Measurements from ENCODE around the gene DACH1. TPM values are rescaled to one million over a fixed set of nuclear protein-coding genes. Genes with fewer than 3 reads are reported as not detected.
A peak's percentile ranks its signal among the peaks of the same experiment; 100 is the strongest.
"Not testable (repeated sequence)": the region's sequence is repeated elsewhere in the genome, so short reads cannot be mapped to it uniquely, and the experiment has no call there.

DACH1 gene
- total RNA-seq, result 8.1 TPM
- long read RNA-seq, full-length matches to known transcripts, result 13 of 22 reads
- long read RNA-seq, partial matches to known transcripts, result 5 of 22 reads
- long read RNA-seq, other reads (novel, unspliced or antisense), result 4 of 22 reads

GRCh38 chr13:71867131-71867814 lies at the start of gene DACH1:
TSS of gene DACH1 (minus strand) at chr13:71867204.
- Histone ChIP-seq H3K36me3 (no peaks in the 10 kb centered on the region), H3K4me1 (peaks cover 19% of the 10 kb centered on the region), H3K27ac (peak within 1 kb of the TSS; percentile 85), H3K4me3 (peak within 1 kb of the TSS; percentile 78), H3K9me3 (no peaks in the 10 kb centered on the region), H3K27me3 (ENCODE audit: low read depth) (peaks cover 15% of the 10 kb centered on the region)
- ATAC-seq (peak; percentile 65 to 75), DNase-seq (peak; percentile 49)
- no peak for TF ChIP-seq CTCF (IDR thresholded peaks at IDR 0.05)
- intact Hi-C loops (cut with DNase I), result no loop called here

GRCh38 chr13:71913717-71914116 lies 46.7 kb upstream of the DACH1 start:
- Histone ChIP-seq H3K36me3 (no peaks in the 10 kb centered on the region), H3K4me1 (no peaks in the 10 kb centered on the region), H3K27me3 (ENCODE audit: low read depth) (no peaks in the 10 kb centered on the region), H3K27ac (no peak overlapping the region), H3K4me3 (no peak overlapping the region), H3K9me3 (no peaks in the 10 kb centered on the region)
- ATAC-seq (no peak), DNase-seq (no peak)
- TF ChIP-seq CTCF (IDR thresholded peaks at IDR 0.05), result no peak
- intact Hi-C loops (cut with DNase I), result no loop called here

- H3K27ac ChIP-seq, result no peak overlapping the region
- ATAC-seq (no peak), DNase-seq (no peak)
- no peaks in the 10 kb centered on the region for H3K9me3 ChIP-seq
- H3K27me3 ChIP-seq (ENCODE audit: low read depth), result no peaks in the 10 kb centered on the region
- H3K36me3 ChIP-seq, result no peaks in the 10 kb centered on the region
- H3K4me1 ChIP-seq, result no peaks in the 10 kb centered on the region
- TF ChIP-seq CTCF (IDR thresholded peaks at IDR 0.05), result no peak
- H3K4me3 ChIP-seq, result no peak overlapping the region
- intact Hi-C loops (cut with DNase I), result no loop called here
These were observed 45.5 kb upstream of the DACH1 start for GRCh38 chr13:71912524-71912923.

GRCh38 chr13:71906448-71906847 lies 39.4 kb upstream of the DACH1 start:
- ATAC-seq (no peak), DNase-seq (no peak)
- TF ChIP-seq CTCF (IDR thresholded peaks at IDR 0.05), result no peak
- Histone ChIP-seq H3K36me3 (no peaks in the 10 kb centered on the region), H3K27me3 (ENCODE audit: low read depth) (no peaks in the 10 kb centered on the region), H3K4me3 (no peak overlapping the region), H3K27ac (no peak overlapping the region), H3K9me3 (no peaks in the 10 kb centered on the region), H3K4me1 (no peaks in the 10 kb centered on the region)
- intact Hi-C loops (cut with DNase I), result no loop called here

- H3K4me3 ChIP-seq, result no peak overlapping the region
- no peaks in the 10 kb centered on the region for H3K36me3 ChIP-seq
- intact Hi-C loops (cut with DNase I), result no loop called here
- H3K9me3 ChIP-seq, result no peaks in the 10 kb centered on the region
- no peaks in the 10 kb centered on the region for H3K27me3 ChIP-seq (ENCODE audit: low read depth)
- TF ChIP-seq CTCF (IDR thresholded peaks at IDR 0.05), result no peak
- H3K27ac ChIP-seq, result no peak overlapping the region
- ATAC-seq, result no peak
- no peak for DNase-seq
- no peaks in the 10 kb centered on the region for H3K4me1 ChIP-seq
These were observed 35.7 kb upstream of the DACH1 start for GRCh38 chr13:71902676-71903075.

GRCh38 chr13:71893506-71893905 lies 26.5 kb upstream of the DACH1 start:
- H3K27ac ChIP-seq; DNase-seq; H3K4me1 ChIP-seq; ATAC-seq; intact Hi-C loops (cut with DNase I); H3K9me3 ChIP-seq; H3K36me3 ChIP-seq; H3K27me3 ChIP-seq (ENCODE audit: low read depth); H3K4me3 ChIP-seq: not testable (repeated sequence)
